ENCODE measurements around the gene FKBP5. TPM values are rescaled to one million over a fixed set of nuclear protein-coding genes. Genes with fewer than 3 reads are reported as not detected.

The FKBP5 gene
- total RNA-seq, 2 donors from 2014 or later, result 27.0 to 53.3 TPM

DNA sequence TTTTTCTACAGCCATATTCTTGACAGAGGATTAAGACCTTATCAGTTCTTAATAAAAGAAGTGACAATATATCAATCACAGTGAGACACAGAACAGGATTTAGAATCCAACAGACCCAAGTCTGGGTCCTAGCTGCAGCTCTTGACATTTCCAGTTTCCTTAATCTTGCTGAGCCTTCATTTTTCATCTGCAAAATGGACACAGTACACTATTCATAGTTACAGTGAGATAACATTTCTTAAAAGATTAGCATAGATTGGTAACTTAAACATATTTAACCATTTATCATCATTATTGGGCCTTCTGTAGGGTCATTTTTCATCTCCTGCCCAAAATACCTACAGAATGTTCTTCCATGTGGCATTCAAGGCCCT is 45.6 kb downstream of the FKBP5 start:
- no peak overlapping the region for H3K4me3 Mint-ChIP-seq
- H3K36me3 Mint-ChIP-seq (ENCODE audit: low read depth), result peaks cover 5% of the 10 kb centered on the region
- peaks cover 49% of the 10 kb centered on the region for H3K4me1 Mint-ChIP-seq
- Histone ChIP-seq H3K9ac (ENCODE audit: extremely low read depth, low read length, poor library complexity, severe bottlenecking) (no peak overlapping the region), H3K9me3 (ENCODE audit: control insufficient read depth, low read length) (no peaks in the 10 kb centered on the region), H3K27me3 (ENCODE audit: control insufficient read depth, insufficient read depth, low read length, poor library complexity, severe bottlenecking) (no peaks in the 10 kb centered on the region), H3K4me3 (ENCODE audit: low read length) (no peak overlapping the region), H3K4me1 (ENCODE audit: control insufficient read depth, insufficient read depth, low read length) (peaks cover 14% of the 10 kb centered on the region), H3K36me3 (ENCODE audit: control insufficient read depth, insufficient read depth, low read length) (no peaks in the 10 kb centered on the region), H3K27ac (ENCODE audit: low read depth, low read length) (no peak overlapping the region)
- H3K27ac Mint-ChIP-seq, result no peak overlapping the region
- TF ChIP-seq, protein P1, sequence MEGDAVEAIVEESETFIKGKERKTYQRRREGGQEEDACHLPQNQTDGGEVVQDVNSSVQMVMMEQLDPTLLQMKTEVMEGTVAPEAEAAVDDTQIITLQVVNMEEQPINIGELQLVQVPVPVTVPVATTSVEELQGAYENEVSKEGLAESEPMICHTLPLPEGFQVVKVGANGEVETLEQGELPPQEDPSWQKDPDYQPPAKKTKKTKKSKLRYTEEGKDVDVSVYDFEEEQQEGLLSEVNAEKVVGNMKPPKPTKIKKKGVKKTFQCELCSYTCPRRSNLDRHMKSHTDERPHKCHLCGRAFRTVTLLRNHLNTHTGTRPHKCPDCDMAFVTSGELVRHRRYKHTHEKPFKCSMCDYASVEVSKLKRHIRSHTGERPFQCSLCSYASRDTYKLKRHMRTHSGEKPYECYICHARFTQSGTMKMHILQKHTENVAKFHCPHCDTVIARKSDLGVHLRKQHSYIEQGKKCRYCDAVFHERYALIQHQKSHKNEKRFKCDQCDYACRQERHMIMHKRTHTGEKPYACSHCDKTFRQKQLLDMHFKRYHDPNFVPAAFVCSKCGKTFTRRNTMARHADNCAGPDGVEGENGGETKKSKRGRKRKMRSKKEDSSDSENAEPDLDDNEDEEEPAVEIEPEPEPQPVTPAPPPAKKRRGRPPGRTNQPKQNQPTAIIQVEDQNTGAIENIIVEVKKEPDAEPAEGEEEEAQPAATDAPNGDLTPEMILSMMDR (conservative IDR thresholded peaks at IDR 0.05), result no peak
- DNase-seq, result no peak
- no peaks in the 10 kb centered on the region for H3K27me3 Mint-ChIP-seq (ENCODE audit: insufficient read depth)
- H3K9me3 Mint-ChIP-seq, result no peaks in the 10 kb centered on the region

DNA sequence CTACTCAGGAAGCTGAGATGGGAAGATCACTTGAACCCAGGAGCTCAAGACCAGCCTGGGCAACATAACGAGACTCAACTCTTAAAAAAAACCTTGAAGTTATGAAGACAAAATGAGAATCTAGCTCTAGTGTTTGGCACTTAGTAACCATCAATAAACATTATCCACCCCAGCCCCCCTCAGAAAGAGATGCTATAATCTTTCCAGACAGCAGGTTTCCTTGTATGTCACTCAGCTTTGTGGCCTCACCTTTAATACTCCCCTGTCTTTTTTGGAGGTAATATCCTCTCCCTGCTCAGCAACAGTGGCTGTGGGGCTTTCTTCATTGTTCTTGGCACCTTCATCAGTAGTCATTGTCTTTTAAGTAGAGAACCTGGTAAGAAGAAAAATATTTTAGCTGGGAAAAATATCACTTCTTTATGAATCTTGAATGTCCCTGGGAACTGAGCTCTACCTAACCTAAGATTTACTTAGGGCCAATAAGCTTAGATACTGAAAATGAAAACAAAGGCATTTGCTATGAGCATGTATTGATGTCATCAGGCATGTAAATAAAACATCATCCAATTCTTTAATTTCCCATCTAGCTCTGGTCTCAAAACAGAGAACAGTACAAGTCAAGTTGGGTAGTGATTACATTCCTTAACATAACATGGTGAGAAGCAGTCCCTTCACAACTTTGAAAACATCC is 46.1 kb downstream of the FKBP5 start:
- no peaks in the 10 kb centered on the region for H3K27me3 Mint-ChIP-seq (ENCODE audit: insufficient read depth)
- H3K36me3 Mint-ChIP-seq (ENCODE audit: low read depth), result peaks cover 5% of the 10 kb centered on the region
- peaks cover 47% of the 10 kb centered on the region for H3K4me1 Mint-ChIP-seq
- Histone ChIP-seq H3K4me1 (ENCODE audit: control insufficient read depth, insufficient read depth, low read length) (peaks cover 14% of the 10 kb centered on the region), H3K27ac (ENCODE audit: low read depth, low read length) (no peak overlapping the region), H3K36me3 (ENCODE audit: control insufficient read depth, insufficient read depth, low read length) (no peaks in the 10 kb centered on the region), H3K4me3 (ENCODE audit: low read length) (no peak overlapping the region), H3K9ac (ENCODE audit: extremely low read depth, low read length, poor library complexity, severe bottlenecking) (no peak overlapping the region), H3K9me3 (ENCODE audit: control insufficient read depth, low read length) (no peaks in the 10 kb centered on the region), H3K27me3 (ENCODE audit: control insufficient read depth, insufficient read depth, low read length, poor library complexity, severe bottlenecking) (no peaks in the 10 kb centered on the region)
- no peak overlapping the region for H3K4me3 Mint-ChIP-seq
- no peak overlapping the region for H3K27ac Mint-ChIP-seq
- 81 to 100% methylated on average over 1 of the region's 1 CpG for WGBS, 2 experiments (ENCODE audit: insufficient coverage in 1 of 2, insufficient read length in 1 of 2)
- no peak for DNase-seq
- TF ChIP-seq, protein P1 (conservative IDR thresholded peaks at IDR 0.05), result no peak
- no peaks in the 10 kb centered on the region for H3K9me3 Mint-ChIP-seq

DNA sequence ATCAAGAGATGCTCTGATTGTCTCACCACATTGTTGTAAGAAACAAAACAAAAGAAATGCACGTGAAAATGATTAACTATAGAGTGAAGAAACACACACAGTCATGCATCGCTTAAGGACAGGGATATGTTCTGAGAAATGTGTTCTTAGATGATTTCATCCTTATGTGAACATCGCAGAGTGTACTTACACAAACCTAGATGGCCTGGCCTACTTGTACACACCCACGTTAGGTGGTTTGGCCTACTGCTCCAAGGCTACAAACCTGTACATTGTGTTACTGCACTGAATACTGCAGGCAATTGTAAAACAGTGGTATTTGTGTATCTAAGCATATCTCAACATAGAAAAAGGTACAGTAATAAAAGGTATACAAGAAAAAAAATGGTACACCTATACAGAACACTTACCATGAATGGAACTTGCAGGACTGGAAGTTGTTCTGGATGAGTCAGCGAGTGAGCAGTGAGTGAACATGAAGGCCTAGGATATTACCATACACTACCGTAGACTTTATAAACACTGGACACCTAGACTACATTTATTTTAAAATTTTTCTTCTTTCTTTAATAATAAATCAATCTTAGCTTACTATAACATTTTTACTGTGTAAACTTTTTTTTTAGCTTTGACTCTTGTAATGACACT is 48.6 kb downstream of the FKBP5 start:
- Mint-ChIP-seq H3K36me3 (ENCODE audit: low read depth) (peaks cover 14% of the 10 kb centered on the region), H3K4me1 (peaks cover 26% of the 10 kb centered on the region), H3K4me3 (no peak overlapping the region), H3K27ac (no peak overlapping the region), H3K27me3 (ENCODE audit: insufficient read depth) (no peaks in the 10 kb centered on the region), H3K9me3 (no peaks in the 10 kb centered on the region)
- Histone ChIP-seq H3K4me3 (ENCODE audit: low read length) (no peak overlapping the region), H3K27ac (ENCODE audit: low read depth, low read length) (no peak overlapping the region), H3K9me3 (ENCODE audit: control insufficient read depth, low read length) (no peaks in the 10 kb centered on the region), H3K4me1 (ENCODE audit: control insufficient read depth, insufficient read depth, low read length) (peaks cover 14% of the 10 kb centered on the region), H3K27me3 (ENCODE audit: control insufficient read depth, insufficient read depth, low read length, poor library complexity, severe bottlenecking) (no peaks in the 10 kb centered on the region), H3K9ac (ENCODE audit: extremely low read depth, low read length, poor library complexity, severe bottlenecking) (no peak overlapping the region), H3K36me3 (ENCODE audit: control insufficient read depth, insufficient read depth, low read length) (no peaks in the 10 kb centered on the region)
- TF ChIP-seq, protein P1 (conservative IDR thresholded peaks at IDR 0.05), result no peak
- no peak for DNase-seq
- 95 to 97% methylated on average over 6 of the region's 6 CpGs for WGBS, 2 experiments (ENCODE audit: insufficient coverage in 1 of 2, insufficient read length in 1 of 2)
